Measurements from ENCODE around the gene MRPL33.
A peak's percentile ranks its signal among the peaks of the same experiment; 100 is the strongest.
"Not testable (repeated sequence)": the region's sequence is repeated elsewhere in the genome, so short reads cannot be mapped to it uniquely, and the experiment has no call there.

The MRPL33 gene

GRCh38 chr2:27735263-27735904, 36.1 kb upstream of the MRPL33 start:
- H3K4me1 ChIP-seq (ENCODE audit: insufficient read depth, low read length) = peaks cover 5% of the 10 kb centered on the region; the same call in 1 of the 2 replicates
- no peaks in the 10 kb centered on the region for H3K36me3 ChIP-seq (ENCODE audit: insufficient read depth, low read length)
- H3K9ac ChIP-seq (ENCODE audit: low read depth, low read length) = peak overlapping the region; percentile 81
- H3K9me3 ChIP-seq (ENCODE audit: control insufficient read depth, insufficient read depth, low read length) = no peaks in the 10 kb centered on the region

- H3K9me3 ChIP-seq (ENCODE audit: control insufficient read depth, insufficient read depth, low read length) = no peaks in the 10 kb centered on the region
- H3K36me3 ChIP-seq (ENCODE audit: insufficient read depth, low read length) = no peaks in the 10 kb centered on the region
- H3K4me1 ChIP-seq (ENCODE audit: insufficient read depth, low read length) = peaks cover 4% of the 10 kb centered on the region; the same call in 1 of the 2 replicates
- peak overlapping the region; percentile 81; the same call in 1 of the 2 replicates for H3K9ac ChIP-seq (ENCODE audit: low read depth, low read length)
Measured at GRCh38 chr2:27736031-27736889, 35.3 kb upstream of the MRPL33 start.

DNA sequence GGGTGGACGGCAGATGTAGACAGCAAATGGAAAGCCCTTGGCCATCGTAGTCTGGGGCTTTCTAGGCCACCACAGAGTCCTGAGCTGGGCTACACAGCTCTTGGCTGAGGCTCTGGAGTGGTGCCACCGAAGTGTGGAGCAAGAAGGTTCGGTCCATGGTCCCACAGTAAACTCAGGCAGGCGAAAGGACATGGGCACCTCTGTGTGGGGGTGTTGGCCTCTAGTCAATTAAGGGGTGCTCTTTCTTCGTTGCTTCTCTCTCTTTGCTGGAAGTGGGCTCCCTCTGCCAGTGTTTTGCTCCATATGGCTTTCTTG, 34.7 kb upstream of the MRPL33 start:
- peaks cover 4% of the 10 kb centered on the region; the same call in 1 of the 2 replicates for H3K4me1 ChIP-seq (ENCODE audit: insufficient read depth, low read length)
- H3K9me3 ChIP-seq (ENCODE audit: control insufficient read depth, insufficient read depth, low read length) = no peaks in the 10 kb centered on the region
- H3K36me3 ChIP-seq (ENCODE audit: insufficient read depth, low read length) = no peaks in the 10 kb centered on the region
- H3K9ac ChIP-seq (ENCODE audit: low read depth, low read length) = no peak overlapping the region

GRCh38 chr2:27737676-27738348, 33.7 kb upstream of the MRPL33 start:
- no peaks in the 10 kb centered on the region for H3K36me3 ChIP-seq (ENCODE audit: insufficient read depth, low read length)
- H3K9ac ChIP-seq (ENCODE audit: low read depth, low read length) = no peak overlapping the region
- no peaks in the 10 kb centered on the region for H3K9me3 ChIP-seq (ENCODE audit: control insufficient read depth, insufficient read depth, low read length)
- peaks cover 4% of the 10 kb centered on the region; the same call in 1 of the 2 replicates for H3K4me1 ChIP-seq (ENCODE audit: insufficient read depth, low read length)

DNA sequence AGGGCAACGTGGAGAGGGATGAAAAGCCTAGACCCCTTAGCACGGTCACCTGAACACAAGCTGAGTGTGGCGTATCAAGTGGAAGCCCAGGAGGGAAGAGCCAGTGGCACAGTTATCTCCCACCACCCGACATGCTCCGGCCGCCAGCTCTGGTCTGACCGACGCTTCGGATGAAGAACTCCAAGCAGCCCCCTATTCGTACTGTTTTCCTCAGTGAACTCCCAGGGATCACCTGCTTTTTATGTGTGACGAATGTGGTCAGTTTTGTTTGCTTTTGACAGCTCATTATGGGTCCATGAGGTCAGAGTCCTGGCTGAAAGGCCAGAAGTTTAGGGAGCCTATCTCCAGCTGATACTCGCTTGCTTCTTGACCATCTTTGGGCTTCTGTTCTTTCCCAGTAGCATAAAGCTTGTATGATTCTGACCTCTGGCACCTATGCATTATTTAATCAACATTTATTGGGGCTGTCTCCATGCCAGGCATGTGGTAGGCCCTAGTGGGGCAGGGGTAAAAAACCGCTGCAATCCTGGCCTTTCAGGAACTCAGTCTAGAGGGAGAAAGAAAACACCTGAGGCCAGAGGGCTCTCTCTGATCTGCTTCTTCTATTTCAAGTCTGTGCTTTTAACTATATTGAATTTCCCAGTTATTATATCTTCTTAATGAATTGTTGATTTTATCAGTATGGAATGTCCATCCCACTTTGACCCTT, 33.0 kb upstream of the MRPL33 start:
- Histone ChIP-seq H3K4me1 (ENCODE audit: insufficient read depth, low read length) (peaks cover 4% of the 10 kb centered on the region; the same call in 1 of the 2 replicates), H3K9ac (ENCODE audit: low read depth, low read length) (no peak overlapping the region), H3K9me3 (ENCODE audit: control insufficient read depth, insufficient read depth, low read length) (no peaks in the 10 kb centered on the region), H3K36me3 (ENCODE audit: insufficient read depth, low read length) (no peaks in the 10 kb centered on the region)

- no peaks in the 10 kb centered on the region for H3K9me3 ChIP-seq (ENCODE audit: control insufficient read depth, insufficient read depth, low read length)
- H3K36me3 ChIP-seq (ENCODE audit: insufficient read depth, low read length) = no peaks in the 10 kb centered on the region
- H3K9ac ChIP-seq (ENCODE audit: low read depth, low read length) = no peak overlapping the region
- peaks cover 4% of the 10 kb centered on the region; the same call in 1 of the 2 replicates for H3K4me1 ChIP-seq (ENCODE audit: insufficient read depth, low read length)
Measured at GRCh38 chr2:27739058-27739373, 32.5 kb upstream of the MRPL33 start.

GRCh38 chr2:27741673-27742072, 29.8 kb upstream of the MRPL33 start:
- Histone ChIP-seq H3K4me1 (ENCODE audit: insufficient read depth, low read length) (no peaks in the 10 kb centered on the region), H3K9ac (ENCODE audit: low read depth, low read length) (no peak overlapping the region), H3K36me3 (ENCODE audit: insufficient read depth, low read length) (no peaks in the 10 kb centered on the region), H3K9me3 (ENCODE audit: control insufficient read depth, insufficient read depth, low read length) (no peaks in the 10 kb centered on the region)

GRCh38 chr2:27742571-27742970, 28.9 kb upstream of the MRPL33 start:
- no peak overlapping the region for H3K9ac ChIP-seq (ENCODE audit: low read depth, low read length)
- H3K36me3 ChIP-seq (ENCODE audit: insufficient read depth, low read length) = no peaks in the 10 kb centered on the region
- no peaks in the 10 kb centered on the region for H3K9me3 ChIP-seq (ENCODE audit: control insufficient read depth, insufficient read depth, low read length)
- H3K4me1 ChIP-seq (ENCODE audit: insufficient read depth, low read length) = no peaks in the 10 kb centered on the region

DNA sequence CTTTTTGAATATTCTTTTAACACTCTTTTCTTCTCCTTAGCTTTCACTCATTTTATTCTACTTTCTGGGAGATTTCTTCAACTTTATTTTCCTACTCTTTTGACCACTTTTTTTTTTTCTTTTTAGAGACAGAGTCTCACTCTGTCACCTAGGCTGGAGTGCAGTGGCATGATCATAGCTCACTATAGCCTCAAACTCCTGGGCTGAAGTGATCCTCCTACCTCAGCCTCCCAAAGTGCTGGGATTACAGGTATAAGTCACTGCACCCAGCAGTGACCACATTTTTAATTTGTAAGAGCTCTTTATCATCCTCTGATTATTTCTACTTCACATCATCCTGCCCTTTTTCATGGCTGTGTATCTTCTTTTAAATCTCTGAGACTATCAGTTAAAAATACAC, 26.0 kb upstream of the MRPL33 start:
- H3K4me1 ChIP-seq (ENCODE audit: insufficient read depth, low read length); H3K9ac ChIP-seq (ENCODE audit: low read depth, low read length); H3K36me3 ChIP-seq (ENCODE audit: insufficient read depth, low read length): not testable (repeated sequence)

DNA sequence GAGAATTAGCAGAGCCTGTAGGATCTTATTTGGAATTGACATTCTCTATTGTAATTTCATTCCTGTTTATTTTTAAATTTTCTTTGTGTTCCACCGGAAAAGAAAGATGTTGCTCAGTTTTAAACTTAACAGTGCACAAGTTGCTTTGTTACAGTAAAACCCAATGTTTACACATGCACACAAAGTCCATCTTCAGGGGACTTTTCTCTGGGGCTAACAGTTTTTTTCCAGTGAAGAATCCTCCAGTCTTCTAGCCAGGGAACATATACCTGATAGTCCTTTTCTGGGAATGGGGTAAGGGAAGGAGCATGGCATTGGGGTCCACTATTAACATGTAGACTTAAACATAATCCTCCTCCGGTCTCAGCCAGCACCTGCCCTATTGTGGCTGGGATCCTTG, 25.2 kb upstream of the MRPL33 start:
- no peaks in the 10 kb centered on the region for H3K4me1 ChIP-seq (ENCODE audit: insufficient read depth, low read length)
- no peak overlapping the region for H3K9ac ChIP-seq (ENCODE audit: low read depth, low read length)
- H3K9me3 ChIP-seq (ENCODE audit: control insufficient read depth, insufficient read depth, low read length) = peaks cover 4% of the 10 kb centered on the region; the same call in 1 of the 2 replicates
- H3K36me3 ChIP-seq (ENCODE audit: insufficient read depth, low read length) = no peaks in the 10 kb centered on the region

More for the DNA sequence above, 26.0 kb upstream of the MRPL33 start:
- not testable (repeated sequence) for H3K9me3 ChIP-seq (ENCODE audit: control insufficient read depth, insufficient read depth, low read length)

DNA sequence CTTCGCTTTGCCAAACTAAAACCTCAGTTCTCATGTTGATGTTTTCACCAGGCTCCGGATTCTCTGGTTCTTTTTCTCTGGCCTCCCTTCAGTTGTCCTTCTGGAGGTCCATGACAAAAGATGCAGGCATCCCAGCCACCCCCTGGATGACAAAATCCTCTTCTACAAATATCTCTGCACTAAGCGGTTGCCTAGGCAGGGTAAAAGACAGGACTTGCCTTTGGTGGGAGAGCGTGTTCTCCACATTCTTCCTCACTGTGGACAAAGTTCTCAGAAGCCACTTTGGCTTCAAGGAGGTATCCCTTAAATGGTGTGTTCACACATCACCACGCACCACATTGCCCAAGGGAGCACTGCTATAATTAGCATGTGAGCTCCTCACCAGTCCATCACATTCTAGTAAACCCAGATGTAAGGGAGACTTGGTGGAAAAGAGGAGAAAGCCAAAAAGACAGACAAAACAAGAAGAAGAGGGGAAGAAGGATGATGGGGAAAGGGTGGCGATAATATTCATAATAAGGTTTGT, 23.6 kb upstream of the MRPL33 start:
- Histone ChIP-seq H3K9me3 (ENCODE audit: control insufficient read depth, insufficient read depth, low read length) (peaks cover 4% of the 10 kb centered on the region; the same call in 1 of the 2 replicates), H3K9ac (ENCODE audit: low read depth, low read length) (no peak overlapping the region), H3K36me3 (ENCODE audit: insufficient read depth, low read length) (no peaks in the 10 kb centered on the region), H3K4me1 (ENCODE audit: insufficient read depth, low read length) (0 out of 2 replicates have a peak, but pooled peaks cover 4% of the 10 kb centered on the region)

GRCh38 chr2:27748803-27749554, 22.5 kb upstream of the MRPL33 start:
- H3K9ac ChIP-seq (ENCODE audit: low read depth, low read length); H3K4me1 ChIP-seq (ENCODE audit: insufficient read depth, low read length); H3K36me3 ChIP-seq (ENCODE audit: insufficient read depth, low read length): not testable (repeated sequence)

DNA sequence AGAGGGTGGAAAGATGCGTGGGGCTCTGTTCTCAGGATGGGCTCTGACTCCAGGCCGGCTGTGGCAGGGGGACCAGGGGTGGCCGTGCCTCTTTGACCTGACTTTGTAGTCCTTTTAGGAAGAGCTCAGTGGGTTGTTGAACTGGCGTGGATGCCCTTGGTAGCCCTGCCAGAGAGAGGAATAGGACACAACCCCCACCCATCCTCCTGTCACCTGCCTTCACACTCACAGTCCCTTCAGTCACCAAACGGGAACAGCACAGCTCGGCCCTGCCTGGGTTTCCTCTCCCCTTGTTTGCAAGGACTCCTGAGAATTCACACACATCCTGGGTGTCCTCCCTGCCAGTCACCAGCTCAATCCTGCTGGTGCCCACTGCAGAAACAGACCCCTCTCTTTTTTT, 20.1 kb upstream of the MRPL33 start:
- Histone ChIP-seq H3K36me3 (ENCODE audit: insufficient read depth, low read length) (no peaks in the 10 kb centered on the region; the same call in 1 of the 2 replicates), H3K4me1 (ENCODE audit: insufficient read depth, low read length) (0 out of 2 replicates have a peak, but pooled peaks cover 4% of the 10 kb centered on the region), H3K9ac (ENCODE audit: low read depth, low read length) (no peak overlapping the region), H3K9me3 (ENCODE audit: control insufficient read depth, insufficient read depth, low read length) (peaks cover 4% of the 10 kb centered on the region; the same call in 1 of the 2 replicates)

More at GRCh38 chr2:27748803-27749554, 22.5 kb upstream of the MRPL33 start:
- not testable (repeated sequence) for H3K9me3 ChIP-seq (ENCODE audit: control insufficient read depth, insufficient read depth, low read length)
